HepG2 (cell line): ENCODE measurements around the gene NAV2. TPM values are rescaled to one million over a fixed set of nuclear protein-coding genes. Genes with fewer than 3 reads are reported as not detected.

Experiments
- CC2D1A ChIP-seq: sonication (generic); formaldehyde crosslinking; IDR thresholded peaks from 2 replicates; pipeline ENCODE4 v1.8.1; 2023; ENCODE audit warnings: mild to moderate bottlenecking, missing genetic modification reagents
- CREB1 ChIP-seq, 2 experiments: fragments of 450-650 bp in 1 of 2; IDR thresholded peaks; 2 replicates each; pipeline ENCODE4 v1.6.1; 2016 to 2017; ENCODE audit warnings: control low read depth in 1 of 2, mild to moderate bottlenecking in 1 of 2, missing compliant biosample characterization in 1 of 2, missing genetic modification characterization in 1 of 2
- EP300 ChIP-seq, 3 experiments: sonication (generic) in 1 of 3; formaldehyde crosslinking in 1 of 3; IDR thresholded peaks; 2 replicates each; pipeline versions ENCODE4 v1.5.1 to v1.6.1; 2011 to 2020; ENCODE audit warnings: low read depth in 2 of 3, low read length in 2 of 3, borderline replicate concordance in 1 of 3, improper control_type of control experiment in 1 of 3, mild to moderate bottlenecking in 1 of 3, missing genetic modification reagents in 1 of 3, moderate library complexity in 1 of 3
- HNRNPL ChIP-seq: fragments of 200-400 bp; formaldehyde crosslinking; IDR thresholded peaks from 2 replicates; pipeline ENCODE4 v1.6.1; 2017; ENCODE audit warnings: mild to moderate bottlenecking, low read depth, low read length
- KDM1A ChIP-seq: IDR thresholded peaks from 2 replicates; pipeline ENCODE4 v1.6.1; 2016; ENCODE audit warnings: missing compliant biosample characterization
- MBD4 ChIP-seq: IDR thresholded peaks from 2 replicates; pipeline ENCODE4 v1.6.1; 2012; ENCODE audit warnings: low read length, inconsistent platforms, borderline replicate concordance
- NBN ChIP-seq: fragments of 450-650 bp; conservative IDR thresholded peaks from 2 replicates; pipeline ENCODE4 v1.6.1; 2017
- PPARG ChIP-seq: conservative IDR thresholded peaks from 2 replicates; pipeline ENCODE4 v1.6.1; 2016; ENCODE audit warnings: missing biosample characterization, missing genetic modification reagents
- RARA ChIP-seq: IDR thresholded peaks from 2 replicates; pipeline ENCODE4 v1.6.1; 2016; ENCODE audit warnings: missing genetic modification reagents, missing compliant biosample characterization
- RXRB ChIP-seq: IDR thresholded peaks from 2 replicates; pipeline ENCODE4 v1.6.1; 2016; ENCODE audit warnings: borderline replicate concordance, missing genetic modification reagents, missing compliant biosample characterization
- SMAD3 ChIP-seq: sonication (generic); formaldehyde crosslinking; IDR thresholded peaks from 2 replicates; pipeline ENCODE4 v1.4.0; 2020; ENCODE audit warnings: missing genetic modification reagents
- SUZ12 ChIP-seq: fragments of 150-350 bp; IDR thresholded peaks from 2 replicates; pipeline ENCODE4 v1.6.1; 2014; ENCODE audit warnings: low read depth, low read length
- ZNF317 ChIP-seq: sonication (generic); formaldehyde crosslinking; IDR thresholded peaks from 2 replicates; pipeline ENCODE4 v1.5.0; 2020; ENCODE audit warnings: mild to moderate bottlenecking, missing genetic modification reagents
- ZNF546 ChIP-seq: sonication (generic); formaldehyde crosslinking; conservative IDR thresholded peaks from 2 replicates; pipeline ENCODE4 v1.8.1; 2023; ENCODE audit warnings: mild to moderate bottlenecking, missing genetic modification reagents
- ZNF616 ChIP-seq: sonication (generic); formaldehyde crosslinking; IDR thresholded peaks from 2 replicates; pipeline ENCODE4 v1.5.0; 2020; ENCODE audit warnings: low read depth, mild to moderate bottlenecking, missing genetic modification reagents
- ZNF709 ChIP-seq: sonication (generic); formaldehyde crosslinking; IDR thresholded peaks from 2 replicates; pipeline ENCODE4 v1.5.0; 2020; ENCODE audit warnings: mild to moderate bottlenecking, missing genetic modification reagents
- ZNF772 ChIP-seq: sonication (generic); formaldehyde crosslinking; IDR thresholded peaks from 2 replicates; pipeline ENCODE4 v1.5.0; 2020; ENCODE audit warnings: mild to moderate bottlenecking, missing genetic modification reagents
- ZNF780A ChIP-seq: sonication (generic); formaldehyde crosslinking; IDR thresholded peaks from 2 replicates; pipeline ENCODE4 v1.8.0; 2022; ENCODE audit warnings: mild to moderate bottlenecking, missing genetic modification reagents, moderate library complexity
- ZSCAN30 ChIP-seq: sonication (generic); formaldehyde crosslinking; IDR thresholded peaks from 2 replicates; pipeline ENCODE4 v1.5.0; 2020; ENCODE audit warnings: mild to moderate bottlenecking, missing genetic modification reagents
- polyA plus RNA-seq, 8 experiments: library from polyadenylated mRNA; depleted of rRNA in 3 of 8; stranded (reverse) in 7 of 8; unstranded in 1 of 8; fragments of >200 nt; fragmentation: Illumina TruSeq in 4 of 8; extraction: Trizol in 4 of 8; gene quantifications; 2 replicates each; pipeline versions ENCODE4 v1.2.1 to v1.2.3, GENCODE V29; 2011 to 2016; ENCODE audit warnings: low read depth in 4 of 8, missing spikeins in 1 of 8, mixed read lengths in 1 of 8; ENCODE audit not compliant: insufficient read depth in 1 of 8
- total RNA-seq, 5 experiments: library from RNA; depleted of rRNA; stranded (reverse); fragments of >200 nt; fragmentation: Illumina TruSeq; extraction: Trizol; gene quantifications; 2 replicates each; pipeline ENCODE4 v1.2.3, GENCODE V29; 2016; ENCODE audit warnings: low read depth in 1 of 5
- TF ChIP-seq, protein P1 (sequence below): sonication (generic); formaldehyde crosslinking; IDR thresholded peaks from 2 replicates; pipeline ENCODE4 v1.4.0; 2020; ENCODE audit warnings: missing genetic modification reagents, borderline replicate concordance
- TF ChIP-seq, protein P2 (sequence below): sonication (generic); formaldehyde crosslinking; IDR thresholded peaks from 2 replicates; pipeline ENCODE4 v1.4.0; 2020; ENCODE audit warnings: missing genetic modification reagents, mild to moderate bottlenecking, borderline replicate concordance
- TF ChIP-seq, protein P3 (sequence below): sonication (generic); formaldehyde crosslinking; IDR thresholded peaks from 2 replicates; pipeline ENCODE4 v1.4.0; 2020; ENCODE audit warnings: missing genetic modification reagents

NAV2 gene
- total and polyA plus RNA-seq, 2 of the 13 experiments (the other 11 are each of a cell fraction or from before 2014, with no cell fraction given): 9.3 to 34.6 TPM

GRCh38 chr11:20013346-20014066 is 300.9 kb downstream of the NAV2 start (continued):
- TF ChIP-seq, protein P1, sequence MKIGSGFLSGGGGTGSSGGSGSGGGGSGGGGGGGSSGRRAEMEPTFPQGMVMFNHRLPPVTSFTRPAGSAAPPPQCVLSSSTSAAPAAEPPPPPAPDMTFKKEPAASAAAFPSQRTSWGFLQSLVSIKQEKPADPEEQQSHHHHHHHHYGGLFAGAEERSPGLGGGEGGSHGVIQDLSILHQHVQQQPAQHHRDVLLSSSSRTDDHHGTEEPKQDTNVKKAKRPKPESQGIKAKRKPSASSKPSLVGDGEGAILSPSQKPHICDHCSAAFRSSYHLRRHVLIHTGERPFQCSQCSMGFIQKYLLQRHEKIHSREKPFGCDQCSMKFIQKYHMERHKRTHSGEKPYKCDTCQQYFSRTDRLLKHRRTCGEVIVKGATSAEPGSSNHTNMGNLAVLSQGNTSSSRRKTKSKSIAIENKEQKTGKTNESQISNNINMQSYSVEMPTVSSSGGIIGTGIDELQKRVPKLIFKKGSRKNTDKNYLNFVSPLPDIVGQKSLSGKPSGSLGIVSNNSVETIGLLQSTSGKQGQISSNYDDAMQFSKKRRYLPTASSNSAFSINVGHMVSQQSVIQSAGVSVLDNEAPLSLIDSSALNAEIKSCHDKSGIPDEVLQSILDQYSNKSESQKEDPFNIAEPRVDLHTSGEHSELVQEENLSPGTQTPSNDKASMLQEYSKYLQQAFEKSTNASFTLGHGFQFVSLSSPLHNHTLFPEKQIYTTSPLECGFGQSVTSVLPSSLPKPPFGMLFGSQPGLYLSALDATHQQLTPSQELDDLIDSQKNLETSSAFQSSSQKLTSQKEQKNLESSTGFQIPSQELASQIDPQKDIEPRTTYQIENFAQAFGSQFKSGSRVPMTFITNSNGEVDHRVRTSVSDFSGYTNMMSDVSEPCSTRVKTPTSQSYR (CRISPR knock-in tag): no peak
- TF ChIP-seq ZNF772 (CRISPR knock-in tag) (no peak), ZNF780A (no peak), EP300 (IDR thresholded peaks at IDR 0.05; ENCODE audit: low read depth in 2 of 2, low read length in 2 of 2) (peak in 1 of 2 experiments; percentile 49; a peak in 1 of 4 replicates), EP300 (CRISPR knock-in tag; IDR thresholded peaks at IDR 0.05; ENCODE audit: borderline replicate concordance) (no peak), ZNF616 (CRISPR knock-in tag) (no peak), CREB1 (IDR thresholded peaks at IDR 0.05) (no peak), CREB1 (CRISPR knock-in tag; IDR thresholded peaks at IDR 0.05) (peak; percentile 32; the same call in 1 of the 2 replicates), CC2D1A (CRISPR knock-in tag) (no peak), ZNF709 (no peak), ZNF317 (CRISPR knock-in tag) (0 out of 2 replicates have a peak, but pooled peaks have one; percentile 28), KDM1A (CRISPR knock-in tag) (no peak), PPARG (CRISPR knock-in tag) (no peak), SMAD3 (CRISPR knock-in tag) (no peak), ZSCAN30 (CRISPR knock-in tag) (0 out of 2 replicates have a peak, but pooled peaks have one; percentile 50), MBD4 (no peak), SUZ12 (no peak), ZNF546 (CRISPR knock-in tag) (no peak), RARA (0 out of 2 replicates have a peak, but pooled peaks have one; percentile 32), RXRB (CRISPR knock-in tag) (peak; percentile 15; the same call in 1 of the 2 replicates), HNRNPL (no peak), NBN (no peak)
- TF ChIP-seq, protein P2, sequence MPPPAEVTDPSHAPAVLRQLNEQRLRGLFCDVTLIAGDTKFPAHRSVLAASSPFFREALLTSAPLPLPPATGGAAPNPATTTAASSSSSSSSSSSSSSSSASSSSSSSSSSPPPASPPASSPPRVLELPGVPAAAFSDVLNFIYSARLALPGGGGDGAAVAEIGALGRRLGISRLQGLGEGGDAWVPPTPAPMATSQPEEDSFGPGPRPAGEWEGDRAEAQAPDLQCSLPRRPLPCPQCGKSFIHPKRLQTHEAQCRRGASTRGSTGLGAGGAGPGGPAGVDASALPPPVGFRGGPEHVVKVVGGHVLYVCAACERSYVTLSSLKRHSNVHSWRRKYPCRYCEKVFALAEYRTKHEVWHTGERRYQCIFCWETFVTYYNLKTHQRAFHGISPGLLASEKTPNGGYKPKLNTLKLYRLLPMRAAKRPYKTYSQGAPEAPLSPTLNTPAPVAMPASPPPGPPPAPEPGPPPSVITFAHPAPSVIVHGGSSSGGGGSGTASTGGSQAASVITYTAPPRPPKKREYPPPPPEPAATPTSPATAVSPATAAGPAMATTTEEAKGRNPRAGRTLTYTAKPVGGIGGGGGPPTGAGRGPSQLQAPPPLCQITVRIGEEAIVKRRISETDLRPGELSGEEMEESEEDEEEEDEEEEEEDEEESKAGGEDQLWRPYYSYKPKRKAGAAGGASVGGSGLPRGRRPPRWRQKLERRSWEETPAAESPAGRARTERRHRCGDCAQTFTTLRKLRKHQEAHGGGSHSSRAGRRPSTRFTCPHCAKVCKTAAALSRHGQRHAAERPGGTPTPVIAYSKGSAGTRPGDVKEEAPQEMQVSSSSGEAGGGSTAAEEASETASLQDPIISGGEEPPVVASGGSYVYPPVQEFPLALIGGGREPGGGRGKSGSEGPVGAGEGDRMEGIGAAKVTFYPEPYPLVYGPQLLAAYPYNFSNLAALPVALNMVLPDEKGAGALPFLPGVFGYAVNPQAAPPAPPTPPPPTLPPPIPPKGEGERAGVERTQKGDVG: no peak
- TF ChIP-seq, protein P3, sequence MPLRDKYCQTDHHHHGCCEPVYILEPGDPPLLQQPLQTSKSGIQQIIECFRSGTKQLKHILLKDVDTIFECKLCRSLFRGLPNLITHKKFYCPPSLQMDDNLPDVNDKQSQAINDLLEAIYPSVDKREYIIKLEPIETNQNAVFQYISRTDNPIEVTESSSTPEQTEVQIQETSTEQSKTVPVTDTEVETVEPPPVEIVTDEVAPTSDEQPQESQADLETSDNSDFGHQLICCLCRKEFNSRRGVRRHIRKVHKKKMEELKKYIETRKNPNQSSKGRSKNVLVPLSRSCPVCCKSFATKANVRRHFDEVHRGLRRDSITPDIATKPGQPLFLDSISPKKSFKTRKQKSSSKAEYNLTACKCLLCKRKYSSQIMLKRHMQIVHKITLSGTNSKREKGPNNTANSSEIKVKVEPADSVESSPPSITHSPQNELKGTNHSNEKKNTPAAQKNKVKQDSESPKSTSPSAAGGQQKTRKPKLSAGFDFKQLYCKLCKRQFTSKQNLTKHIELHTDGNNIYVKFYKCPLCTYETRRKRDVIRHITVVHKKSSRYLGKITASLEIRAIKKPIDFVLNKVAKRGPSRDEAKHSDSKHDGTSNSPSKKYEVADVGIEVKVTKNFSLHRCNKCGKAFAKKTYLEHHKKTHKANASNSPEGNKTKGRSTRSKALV: no peak
